NCI-H446 treated with DMSO at 0.1 percent for 48 hours (cell line): Measurements from ENCODE around the gene MACF1.
"Not testable (repeated sequence)": the region's sequence is repeated elsewhere in the genome, so short reads cannot be mapped to it uniquely, and the experiment has no call there.

Source experiments
- DNase-seq: peaks from one replicate; lab custom pipeline; 2025; lab: John Stamatoyannopoulos, UW

Gene MACF1

GRCh38 chr1:39469150-39469549, 264.7 kb downstream of the MACF1 start:
- no peak for DNase-seq

GRCh38 chr1:39470040-39470439, 265.5 kb downstream of the MACF1 start:
- no peak for DNase-seq

- DNase-seq = no peak
Measured at GRCh38 chr1:39472826-39473225, 268.3 kb downstream of the MACF1 start.

- no peak for DNase-seq
Measured at GRCh38 chr1:39473324-39473723, 268.8 kb downstream of the MACF1 start.

- DNase-seq = no peak
Measured at GRCh38 chr1:39474810-39475209, 270.3 kb downstream of the MACF1 start.

GRCh38 chr1:39475551-39475950, 271.1 kb downstream of the MACF1 start:
- not testable (repeated sequence) for DNase-seq

GRCh38 chr1:39478126-39478915, 273.8 kb downstream of the MACF1 start:
- DNase-seq = no peak

GRCh38 chr1:39481289-39481688, 276.8 kb downstream of the MACF1 start:
- DNase-seq = no peak

GRCh38 chr1:39483276-39483675, 278.8 kb downstream of the MACF1 start:
- no peak for DNase-seq

- DNase-seq = no peak
Measured at GRCh38 chr1:39484564-39484963, 280.1 kb downstream of the MACF1 start.

GRCh38 chr1:39485046-39485803, 280.7 kb downstream of the MACF1 start:
- no peak for DNase-seq

- no peak for DNase-seq
Measured at GRCh38 chr1:39488012-39488545, 283.6 kb downstream of the MACF1 start.

- no peak for DNase-seq
Measured at GRCh38 chr1:39488793-39489566, 284.5 kb downstream of the MACF1 start.

GRCh38 chr1:39489567-39490239, 285.2 kb downstream of the MACF1 start:
- DNase-seq = no peak

GRCh38 chr1:39490596-39491145, 286.2 kb downstream of the MACF1 start:
- no peak for DNase-seq

- peak; percentile 14 for DNase-seq
Measured at GRCh38 chr1:39491146-39491921, 286.8 kb downstream of the MACF1 start, which contains the start of gene BMP8A. BMP8A (plus strand) TSS chr1:39491636; CDS start chr1:39491992, 356 bp downstream.

- not testable (repeated sequence) for DNase-seq
Measured at GRCh38 chr1:39492118-39493042, 287.9 kb downstream of the MACF1 start.

- not testable (repeated sequence) for DNase-seq
Measured at GRCh38 chr1:39493043-39493810, 288.7 kb downstream of the MACF1 start.
